ENCODE data around the gene NOP9.
"Not testable (repeated sequence)": the region's sequence is repeated elsewhere in the genome, so short reads cannot be mapped to it uniquely, and the experiment has no call there.

NOP9 gene

GRCh38 chr14:24349742-24350141 is 50.1 kb downstream of the NOP9 start:
- no peak for DNase-seq (ENCODE audit: low read depth in 2 of 2)

- DNase-seq (ENCODE audit: low read depth in 2 of 2): no peak
Measured at GRCh38 chr14:24351517-24351916, 51.9 kb downstream of the NOP9 start.

GRCh38 chr14:24353559-24354481 is 54.2 kb downstream of the NOP9 start:
- peak in 1 of 2 experiments; percentile 29 for DNase-seq (ENCODE audit: low read depth in 2 of 2)

GRCh38 chr14:24354482-24354825 is 54.8 kb downstream of the NOP9 start:
- not testable (repeated sequence) for DNase-seq (ENCODE audit: low read depth in 2 of 2)

GRCh38 chr14:24355009-24355408 is 55.4 kb downstream of the NOP9 start:
- DNase-seq (ENCODE audit: low read depth in 2 of 2): no peak

- DNase-seq (ENCODE audit: low read depth in 2 of 2): no peak
Measured at GRCh38 chr14:24356208-24356607, 56.6 kb downstream of the NOP9 start.

Data from fibroblast of skin of left biceps (primary cell).